ENCODE data around the gene VEZF1.

Gene VEZF1

DNA sequence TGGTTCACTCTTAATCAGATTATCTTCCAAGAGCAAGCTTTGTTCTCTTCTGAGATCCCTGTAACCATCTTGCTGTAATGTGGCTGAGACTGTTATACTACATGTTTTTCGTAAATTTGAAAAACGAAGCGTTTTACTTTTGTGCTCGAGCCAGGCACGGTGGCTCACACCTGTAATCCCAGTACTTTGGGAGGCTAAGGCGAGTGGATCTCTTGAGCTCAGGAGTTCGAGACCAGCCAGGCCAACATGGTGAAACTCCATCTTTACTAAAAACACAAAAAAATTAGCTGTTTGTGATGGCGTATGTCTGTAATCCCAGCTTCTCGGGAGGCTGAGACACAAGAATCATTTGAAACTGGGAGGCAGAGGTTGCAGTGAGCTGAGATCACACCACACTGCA is 40.7 kb downstream of the VEZF1 start:
- Histone ChIP-seq H3K4me3 (ENCODE audit: low read length in 2 of 2) (peak overlapping the region; percentile 73 to 79), H3K9ac (ENCODE audit: low read length in 2 of 2) (peak overlapping the region; percentile 68 to 78)

GRCh38 chr17:57946798-57947358 is 41.2 kb downstream of the VEZF1 start:
- peaks cover 74% of the 10 kb centered on the region for H3K4me1 ChIP-seq (ENCODE audit: control insufficient read depth, insufficient read depth, low read length)
- H3K36me3 ChIP-seq (ENCODE audit: control insufficient read depth in 2 of 2, insufficient read depth in 2 of 2, low read length in 2 of 2), result no peaks in the 10 kb centered on the region
- no peaks in the 10 kb centered on the region for H3K9me3 ChIP-seq (ENCODE audit: control insufficient read depth in 2 of 2, low read length in 2 of 2)
- peak overlapping the region; percentile 68 to 78 for H3K9ac ChIP-seq (ENCODE audit: low read length in 2 of 2)
- no peaks in the 10 kb centered on the region for H3K27me3 ChIP-seq (ENCODE audit: control insufficient read depth in 1 of 2, insufficient read depth in 2 of 2, low read length in 2 of 2)
- peak overlapping the region; percentile 73 to 79 for H3K4me3 ChIP-seq (ENCODE audit: low read length in 2 of 2)
- peak overlapping the region; percentile 90 for H3K27ac ChIP-seq (ENCODE audit: low read length)

More for the DNA sequence above, 40.7 kb downstream of the VEZF1 start:
- Histone ChIP-seq H3K27ac (ENCODE audit: low read length) (peak overlapping the region; percentile 90), H3K9me3 (ENCODE audit: control insufficient read depth in 2 of 2, low read length in 2 of 2) (no peaks in the 10 kb centered on the region), H3K36me3 (ENCODE audit: control insufficient read depth in 2 of 2, insufficient read depth in 2 of 2, low read length in 2 of 2) (no peaks in the 10 kb centered on the region), H3K4me1 (ENCODE audit: control insufficient read depth, insufficient read depth, low read length) (peaks cover 71% of the 10 kb centered on the region), H3K27me3 (ENCODE audit: control insufficient read depth in 1 of 2, insufficient read depth in 2 of 2, low read length in 2 of 2) (no peaks in the 10 kb centered on the region)

- Histone ChIP-seq H3K9me3 (ENCODE audit: control insufficient read depth in 2 of 2, low read length in 2 of 2) (no peaks in the 10 kb centered on the region), H3K27me3 (ENCODE audit: control insufficient read depth in 1 of 2, insufficient read depth in 2 of 2, low read length in 2 of 2) (no peaks in the 10 kb centered on the region), H3K27ac (ENCODE audit: low read length) (peak overlapping the region; percentile 90), H3K36me3 (ENCODE audit: control insufficient read depth in 2 of 2, insufficient read depth in 2 of 2, low read length in 2 of 2) (no peaks in the 10 kb centered on the region), H3K4me1 (ENCODE audit: control insufficient read depth, insufficient read depth, low read length) (peaks cover 78% of the 10 kb centered on the region), H3K4me3 (ENCODE audit: low read length in 2 of 2) (peak overlapping the region; percentile 73 to 79), H3K9ac (ENCODE audit: low read length in 2 of 2) (peak overlapping the region; percentile 68 to 78)
Measured at GRCh38 chr17:57945996-57946797, 41.9 kb downstream of the VEZF1 start.

- no peaks in the 10 kb centered on the region for H3K27me3 ChIP-seq (ENCODE audit: control insufficient read depth in 1 of 2, insufficient read depth in 2 of 2, low read length in 2 of 2)
- H3K4me1 ChIP-seq (ENCODE audit: control insufficient read depth, insufficient read depth, low read length), result peaks cover 84% of the 10 kb centered on the region
- peak overlapping the region in 1 of 2 donors; percentile 0 for H3K9ac ChIP-seq (ENCODE audit: low read length in 2 of 2)
- H3K4me3 ChIP-seq (ENCODE audit: low read length in 2 of 2), result peak overlapping the region in 1 of 2 donors; percentile 29
- H3K27ac ChIP-seq (ENCODE audit: low read length), result peak overlapping the region; percentile 90
- H3K9me3 ChIP-seq (ENCODE audit: control insufficient read depth in 2 of 2, low read length in 2 of 2), result no peaks in the 10 kb centered on the region
- no peaks in the 10 kb centered on the region for H3K36me3 ChIP-seq (ENCODE audit: control insufficient read depth in 2 of 2, insufficient read depth in 2 of 2, low read length in 2 of 2)
Measured at GRCh38 chr17:57944908-57945307, 43.1 kb downstream of the VEZF1 start.

DNA sequence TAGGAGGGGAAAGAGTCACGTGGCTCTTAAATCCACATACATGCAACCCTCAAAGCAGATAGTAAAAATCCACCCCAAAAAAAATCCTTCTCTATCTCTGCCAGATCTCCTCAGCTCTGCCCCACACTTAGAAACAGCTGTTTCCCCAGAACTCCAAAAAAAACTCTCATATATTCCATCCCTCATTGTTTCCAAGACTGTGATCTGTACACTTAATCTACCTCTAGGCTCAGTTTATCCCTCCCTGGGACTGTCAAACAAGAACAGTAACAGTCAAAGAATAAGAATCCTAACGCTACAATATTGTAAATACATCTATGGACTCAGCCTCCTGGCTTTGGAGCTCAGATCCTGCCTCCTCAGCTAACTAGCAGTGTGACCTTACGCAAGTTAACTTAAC is 44.4 kb downstream of the VEZF1 start:
- no peaks in the 10 kb centered on the region for H3K36me3 ChIP-seq (ENCODE audit: control insufficient read depth in 2 of 2, insufficient read depth in 2 of 2, low read length in 2 of 2)
- no peaks in the 10 kb centered on the region for H3K27me3 ChIP-seq (ENCODE audit: control insufficient read depth in 1 of 2, insufficient read depth in 2 of 2, low read length in 2 of 2)
- no peaks in the 10 kb centered on the region for H3K9me3 ChIP-seq (ENCODE audit: control insufficient read depth in 2 of 2, low read length in 2 of 2)
- H3K27ac ChIP-seq (ENCODE audit: low read length), result peak overlapping the region; percentile 92
- peaks cover 82% of the 10 kb centered on the region for H3K4me1 ChIP-seq (ENCODE audit: control insufficient read depth, insufficient read depth, low read length)
- peak overlapping the region in 1 of 2 donors; percentile 39 for H3K9ac ChIP-seq (ENCODE audit: low read length in 2 of 2)
- no peak overlapping the region for H3K4me3 ChIP-seq (ENCODE audit: low read length in 2 of 2)

- Histone ChIP-seq H3K36me3 (ENCODE audit: control insufficient read depth in 2 of 2, insufficient read depth in 2 of 2, low read length in 2 of 2) (no peaks in the 10 kb centered on the region), H3K27me3 (ENCODE audit: control insufficient read depth in 1 of 2, insufficient read depth in 2 of 2, low read length in 2 of 2) (no peaks in the 10 kb centered on the region), H3K27ac (ENCODE audit: low read length) (peak overlapping the region; percentile 92), H3K4me1 (ENCODE audit: control insufficient read depth, insufficient read depth, low read length) (peaks cover 82% of the 10 kb centered on the region), H3K9ac (ENCODE audit: low read length in 2 of 2) (peak overlapping the region; percentile 29 to 39), H3K9me3 (ENCODE audit: control insufficient read depth in 2 of 2, low read length in 2 of 2) (no peaks in the 10 kb centered on the region), H3K4me3 (ENCODE audit: low read length in 2 of 2) (peak overlapping the region in 1 of 2 donors; percentile 29)
Measured at GRCh38 chr17:57943140-57943539, 44.9 kb downstream of the VEZF1 start.

DNA sequence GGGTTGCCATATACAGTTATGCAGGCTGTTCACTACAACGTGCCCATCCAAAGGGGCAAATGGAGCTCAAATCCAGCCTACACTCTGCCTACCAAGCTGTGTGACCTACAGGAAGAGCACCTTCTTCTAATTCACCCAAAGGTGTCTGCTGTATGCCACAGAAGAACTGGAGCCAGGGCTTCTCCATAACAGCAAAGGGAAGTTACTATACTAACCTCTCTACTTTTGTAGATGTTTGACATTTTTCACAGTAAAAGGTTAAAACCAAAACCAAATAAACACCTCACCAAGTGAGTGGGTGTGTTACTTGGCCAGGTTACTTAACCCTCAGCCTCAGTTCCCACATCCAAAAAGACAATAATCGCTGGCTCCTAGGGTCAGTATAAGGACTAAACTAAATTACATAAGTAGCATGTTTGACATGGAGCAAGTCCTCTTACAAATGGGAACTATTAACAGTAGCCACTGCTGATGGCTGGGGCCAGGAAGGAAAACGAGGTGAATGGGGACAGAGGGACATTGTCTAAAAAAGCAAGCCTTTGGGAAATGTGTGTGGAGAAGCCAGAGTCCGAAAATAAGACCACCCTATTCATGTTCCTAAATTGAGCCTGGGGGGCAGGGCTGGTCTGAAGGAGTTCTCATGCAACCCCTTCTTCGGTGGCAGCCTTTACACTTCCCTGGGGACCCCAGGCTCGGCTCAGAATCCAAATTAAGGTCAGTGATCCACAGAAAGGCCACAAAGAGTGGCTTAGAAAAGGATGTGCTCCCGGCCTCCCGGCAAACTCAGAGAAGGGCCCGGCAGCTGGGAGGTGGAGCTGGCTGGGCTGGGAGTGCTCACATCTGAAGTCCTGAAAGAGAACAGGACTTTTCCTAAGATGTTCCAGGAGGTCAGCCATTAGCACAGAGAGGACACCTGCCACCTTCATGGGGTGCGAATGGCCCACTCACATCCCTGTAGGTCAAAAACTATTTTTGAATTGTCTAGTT is 46.4 kb downstream of the VEZF1 start:
- H3K36me3 ChIP-seq (ENCODE audit: control insufficient read depth in 2 of 2, insufficient read depth in 2 of 2, low read length in 2 of 2), result no peaks in the 10 kb centered on the region
- peaks cover 86% of the 10 kb centered on the region for H3K4me1 ChIP-seq (ENCODE audit: control insufficient read depth, insufficient read depth, low read length)
- H3K9ac ChIP-seq (ENCODE audit: low read length in 2 of 2), result peak overlapping the region; percentile 42 to 56
- H3K4me3 ChIP-seq (ENCODE audit: low read length in 2 of 2), result peak overlapping the region; percentile 40 to 44
- no peaks in the 10 kb centered on the region for H3K9me3 ChIP-seq (ENCODE audit: control insufficient read depth in 2 of 2, low read length in 2 of 2)
- H3K27me3 ChIP-seq (ENCODE audit: control insufficient read depth in 1 of 2, insufficient read depth in 2 of 2, low read length in 2 of 2), result no peaks in the 10 kb centered on the region
- H3K27ac ChIP-seq (ENCODE audit: low read length), result peak overlapping the region; percentile 92

DNA sequence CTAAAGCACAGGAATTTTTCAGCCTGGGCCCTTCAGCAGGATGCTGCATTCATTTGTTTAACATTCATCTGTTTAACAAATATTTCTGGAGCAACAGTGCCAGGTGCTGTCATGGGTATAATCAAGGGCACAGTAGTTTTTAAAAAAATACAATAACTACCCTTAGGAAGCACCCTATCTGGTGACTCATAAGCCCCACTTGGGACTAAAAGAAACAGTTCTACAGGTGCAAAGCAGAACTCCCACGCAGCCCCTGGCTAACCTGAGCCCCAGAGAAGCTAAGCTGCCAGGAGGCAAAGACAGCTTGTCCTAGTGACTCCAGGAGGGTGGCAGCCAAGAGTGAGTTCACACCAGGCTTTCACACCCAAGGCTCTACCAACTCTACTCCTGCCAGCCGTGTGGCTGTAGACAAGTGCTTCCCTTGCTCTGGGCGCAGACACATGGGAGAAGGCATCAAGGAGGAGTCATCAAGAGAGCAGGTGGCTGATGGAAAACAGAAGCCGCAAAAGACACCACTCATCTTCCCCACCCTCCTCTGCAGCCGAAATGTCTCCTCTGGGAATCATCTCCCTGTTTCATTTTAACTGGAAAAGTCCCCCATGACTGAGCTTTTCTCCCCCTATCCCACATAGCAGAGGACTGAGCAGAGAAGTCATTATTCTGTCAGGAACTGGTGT is 47.3 kb downstream of the VEZF1 start:
- peak overlapping the region; percentile 40 to 44 for H3K4me3 ChIP-seq (ENCODE audit: low read length in 2 of 2)
- no peaks in the 10 kb centered on the region for H3K27me3 ChIP-seq (ENCODE audit: control insufficient read depth in 1 of 2, insufficient read depth in 2 of 2, low read length in 2 of 2)
- no peaks in the 10 kb centered on the region for H3K9me3 ChIP-seq (ENCODE audit: control insufficient read depth in 2 of 2, low read length in 2 of 2)
- peaks cover 86% of the 10 kb centered on the region for H3K4me1 ChIP-seq (ENCODE audit: control insufficient read depth, insufficient read depth, low read length)
- H3K27ac ChIP-seq (ENCODE audit: low read length), result peak overlapping the region; percentile 92
- H3K9ac ChIP-seq (ENCODE audit: low read length in 2 of 2), result peak overlapping the region; percentile 42 to 56
- no peaks in the 10 kb centered on the region for H3K36me3 ChIP-seq (ENCODE audit: control insufficient read depth in 2 of 2, insufficient read depth in 2 of 2, low read length in 2 of 2)

- Histone ChIP-seq H3K36me3 (ENCODE audit: control insufficient read depth in 2 of 2, insufficient read depth in 2 of 2, low read length in 2 of 2) (no peaks in the 10 kb centered on the region), H3K9ac (ENCODE audit: low read length in 2 of 2) (peak overlapping the region in 1 of 2 donors; percentile 13), H3K9me3 (ENCODE audit: control insufficient read depth in 2 of 2, low read length in 2 of 2) (no peaks in the 10 kb centered on the region), H3K27ac (ENCODE audit: low read length) (peak overlapping the region; percentile 92), H3K4me1 (ENCODE audit: control insufficient read depth, insufficient read depth, low read length) (peaks cover 92% of the 10 kb centered on the region), H3K4me3 (ENCODE audit: low read length in 2 of 2) (peak overlapping the region in 1 of 2 donors; percentile 40), H3K27me3 (ENCODE audit: control insufficient read depth in 1 of 2, insufficient read depth in 2 of 2, low read length in 2 of 2) (no peaks in the 10 kb centered on the region)
Measured at GRCh38 chr17:57940231-57940630, 47.8 kb downstream of the VEZF1 start.

DNA sequence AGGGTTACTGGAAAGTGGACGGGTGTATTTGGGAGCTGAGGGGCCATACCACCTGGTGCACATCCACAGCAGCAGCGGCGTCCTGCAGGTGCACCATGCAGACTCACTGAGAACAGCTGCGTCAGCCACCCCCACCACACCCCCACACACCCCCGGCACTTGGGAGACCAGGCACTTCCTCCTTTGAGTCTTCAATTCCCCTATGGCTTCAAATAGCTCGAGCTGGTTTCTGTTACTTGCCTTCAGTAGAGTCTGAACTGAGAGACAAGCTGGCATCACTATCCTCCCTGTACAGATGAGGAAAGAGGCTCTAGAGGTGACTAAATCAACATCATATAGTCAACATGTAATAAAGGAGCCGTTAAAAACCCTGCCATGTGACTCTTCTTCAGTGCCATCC is 48.3 kb downstream of the VEZF1 start:
- H3K27ac ChIP-seq (ENCODE audit: low read length), result peak overlapping the region; percentile 92
- peak overlapping the region in 1 of 2 donors; percentile 40 for H3K4me3 ChIP-seq (ENCODE audit: low read length in 2 of 2)
- no peaks in the 10 kb centered on the region for H3K27me3 ChIP-seq (ENCODE audit: control insufficient read depth in 1 of 2, insufficient read depth in 2 of 2, low read length in 2 of 2)
- H3K4me1 ChIP-seq (ENCODE audit: control insufficient read depth, insufficient read depth, low read length), result peaks cover 92% of the 10 kb centered on the region
- H3K36me3 ChIP-seq (ENCODE audit: control insufficient read depth in 2 of 2, insufficient read depth in 2 of 2, low read length in 2 of 2), result no peaks in the 10 kb centered on the region
- H3K9me3 ChIP-seq (ENCODE audit: control insufficient read depth in 2 of 2, low read length in 2 of 2), result no peaks in the 10 kb centered on the region
- peak overlapping the region; percentile 13 to 36 for H3K9ac ChIP-seq (ENCODE audit: low read length in 2 of 2)
